Islet precursor cell (in vitro differentiated cells): ENCODE data around the gene ZMYND10.
"Not testable (repeated sequence)": the region's sequence is repeated elsewhere in the genome, so short reads cannot be mapped to it uniquely, and the experiment has no call there.

ENCODE experiments used
- DNase-seq: peaks from one replicate; pipeline ENCODE4 v3.0.0-alpha.2; 2018

The ZMYND10 gene

DNA sequence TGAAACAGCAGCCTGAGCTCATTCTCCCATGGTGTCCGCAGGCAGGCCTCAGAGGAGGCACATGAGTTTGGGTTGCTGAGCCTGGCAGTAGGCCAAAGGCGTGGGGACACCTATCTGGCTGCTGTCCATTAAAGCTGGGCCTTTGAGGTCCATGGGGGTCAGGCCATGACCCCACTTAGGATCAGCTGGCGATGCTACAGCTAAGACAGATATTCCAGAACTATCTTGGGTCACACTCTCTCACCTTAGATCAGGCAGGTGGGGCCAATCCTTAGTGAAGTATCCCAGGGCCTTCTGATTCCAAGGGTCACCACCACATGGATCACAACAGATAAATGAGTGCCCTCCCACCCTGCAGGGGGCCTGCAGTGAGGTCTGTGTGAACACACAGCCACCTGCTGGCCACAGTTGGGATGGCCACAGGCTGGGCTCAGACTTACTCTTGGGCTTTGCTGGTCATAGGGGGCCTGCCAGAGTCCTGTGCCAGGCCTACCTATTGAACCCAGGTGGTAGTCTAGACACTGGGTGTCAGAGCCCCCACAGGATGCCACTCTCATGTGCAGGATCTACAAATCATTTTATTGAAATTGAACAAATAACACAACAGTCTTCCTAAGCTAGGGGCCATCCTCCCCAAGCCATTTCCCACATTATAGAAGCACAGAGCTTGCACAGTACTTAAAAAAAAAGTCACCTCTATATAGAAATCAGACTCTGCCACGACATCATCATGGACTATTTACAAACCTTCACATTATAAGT, 21.0 kb downstream of the ZMYND10 start:
- DNase-seq, result peak; percentile 89

DNA sequence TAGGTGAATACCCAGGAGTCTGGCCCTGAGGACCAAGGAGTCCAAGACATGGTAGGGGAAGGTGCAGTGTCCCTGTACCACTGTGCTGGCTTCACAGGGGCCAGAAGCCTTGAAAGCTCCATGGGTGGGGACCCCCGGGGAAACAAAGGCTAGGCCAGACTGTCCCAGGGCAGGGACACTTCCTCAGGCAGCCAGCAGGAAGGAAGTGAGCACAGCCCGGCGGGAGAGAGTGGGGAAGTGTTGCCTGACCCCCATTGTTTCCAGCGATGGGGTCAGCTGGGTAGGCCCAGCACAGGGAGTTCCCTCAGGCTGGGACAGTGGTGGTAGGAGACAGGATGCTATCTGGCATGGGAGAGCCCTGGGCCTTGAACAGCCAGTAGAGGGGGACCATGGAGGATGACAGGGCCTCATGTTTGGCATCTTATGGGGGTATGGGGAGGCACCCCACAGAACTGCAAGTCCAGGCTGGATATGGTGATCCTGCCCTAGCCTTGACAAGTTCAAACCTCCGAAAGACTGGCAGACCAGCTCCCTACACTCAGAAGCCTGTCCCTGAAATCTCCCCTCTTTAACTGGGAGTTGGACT, 21.8 kb downstream of the ZMYND10 start:
- peak; percentile 48 for DNase-seq

GRCh38 chr3:50323092-50323600, 22.4 kb downstream of the ZMYND10 start:
- peak; percentile 50 for DNase-seq

GRCh38 chr3:50322386-50323091, 23.0 kb downstream of the ZMYND10 start, which contains the start of gene HYAL2:
TSS of gene HYAL2 (minus strand) at chr3:50322745. CDS start at chr3:50320489, 2,256 bp downstream.
- DNase-seq, result no peak

GRCh38 chr3:50322115-50322385, 23.5 kb downstream of the ZMYND10 start:
- no peak for DNase-seq

- peak; percentile 94 for DNase-seq
Measured at GRCh38 chr3:50321336-50322114, 24.0 kb downstream of the ZMYND10 start.

DNA sequence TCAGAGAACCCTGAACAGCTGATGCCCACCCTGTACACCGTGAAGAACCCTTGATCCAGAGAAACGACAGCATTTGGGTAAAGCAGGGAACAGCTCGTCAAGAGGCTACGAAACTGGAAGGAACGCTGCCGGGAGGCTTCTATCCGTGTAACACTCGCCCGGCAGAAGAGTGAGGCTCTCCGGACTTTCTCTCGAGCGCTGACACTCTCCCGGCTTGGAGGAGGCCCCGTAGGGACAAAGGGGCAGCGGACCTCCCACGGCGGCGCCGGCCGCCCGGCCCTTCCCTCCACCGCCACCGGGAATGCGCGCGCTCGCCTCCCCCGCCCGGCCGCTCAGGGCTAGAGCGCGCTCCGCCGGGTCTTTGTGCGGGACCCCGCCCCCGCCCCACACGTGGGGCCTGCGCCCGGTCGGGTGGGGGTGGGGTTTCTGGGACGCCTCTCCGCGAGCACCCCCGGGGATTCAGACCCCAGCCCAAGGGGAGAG, 24.6 kb downstream of the ZMYND10 start:
- DNase-seq, result peak; percentile 85

GRCh38 chr3:50319894-50320625, 25.5 kb downstream of the ZMYND10 start:
- DNase-seq, result no peak

DNA sequence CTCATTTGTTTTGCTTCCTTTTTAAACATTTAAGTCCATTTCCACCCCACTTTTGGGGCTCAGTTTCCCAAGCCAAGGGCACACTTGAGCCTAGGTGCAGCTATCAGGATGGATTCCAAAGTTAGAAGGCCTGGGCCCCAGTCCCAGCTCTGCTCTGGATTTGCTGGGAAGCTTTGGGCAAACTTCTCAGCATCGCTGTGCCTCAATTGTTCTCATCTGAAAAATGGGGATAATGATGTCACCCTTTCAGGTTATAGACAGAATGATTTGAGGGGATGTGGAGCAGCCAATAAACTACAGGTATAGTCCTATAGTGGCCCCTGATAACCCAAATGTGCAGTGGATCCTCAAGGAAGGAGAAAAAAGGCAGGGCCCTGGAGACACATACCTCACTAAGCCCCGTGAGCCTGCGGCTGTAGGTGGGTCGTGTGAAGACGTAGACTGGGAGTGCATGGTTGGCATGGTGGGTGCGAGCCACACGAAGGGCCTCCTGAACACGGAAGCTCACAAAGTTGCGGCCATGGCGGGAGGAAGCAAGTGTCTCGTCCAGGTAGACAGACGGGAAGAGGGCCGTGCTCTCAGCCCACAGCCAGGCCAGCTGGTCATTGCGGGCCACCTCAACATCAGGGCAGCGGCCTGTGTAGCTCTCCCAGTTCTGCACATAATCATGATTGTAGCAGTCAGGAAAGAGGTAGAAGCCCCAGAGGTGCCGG, 26.2 kb downstream of the ZMYND10 start:
- peak; percentile 45 for DNase-seq

DNA sequence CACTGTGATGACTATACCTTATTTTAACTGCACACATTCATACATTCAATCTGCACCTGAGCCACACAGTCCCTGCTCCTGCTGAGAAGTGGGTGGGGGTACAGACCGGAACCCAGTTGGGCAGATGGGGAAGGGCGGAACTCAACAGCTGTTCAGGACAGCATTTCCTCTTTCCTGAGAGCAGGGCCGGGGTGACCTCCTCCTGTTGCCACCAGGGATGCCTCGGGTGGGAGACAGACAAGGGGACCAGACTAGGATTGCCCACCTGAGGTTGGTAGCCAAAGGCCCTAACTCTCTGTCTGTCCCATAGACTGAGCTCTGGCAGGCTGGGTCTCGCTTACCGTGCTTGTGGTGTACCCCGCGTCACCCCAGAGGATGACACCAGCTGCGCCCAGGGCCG, 26.9 kb downstream of the ZMYND10 start:
- no peak for DNase-seq

- no peak for DNase-seq
Measured at GRCh38 chr3:50318163-50318562, 27.4 kb downstream of the ZMYND10 start.

DNA sequence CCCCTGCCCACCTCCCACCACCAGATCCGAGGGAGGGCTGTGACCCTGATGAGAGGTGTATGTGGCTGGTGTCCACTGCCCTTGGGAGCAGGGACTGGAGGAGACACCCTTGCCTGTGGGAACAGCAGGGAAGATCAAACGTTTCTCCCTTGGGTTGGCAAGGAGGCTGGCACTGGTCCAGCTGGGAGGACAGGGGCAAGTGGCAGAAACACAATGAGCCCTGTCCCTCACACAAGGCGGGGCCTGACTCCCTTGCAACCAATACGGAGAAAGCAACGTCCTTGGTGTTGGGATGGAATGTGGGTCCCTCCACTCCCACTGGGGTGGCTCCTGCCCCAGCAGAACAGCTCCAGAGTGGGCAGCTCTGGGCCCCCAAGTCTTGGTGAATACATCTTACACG, 28.2 kb downstream of the ZMYND10 start:
- DNase-seq, result no peak

- DNase-seq, result peak; percentile 98
Measured at GRCh38 chr3:50316657-50317242, 28.8 kb downstream of the ZMYND10 start.

DNA sequence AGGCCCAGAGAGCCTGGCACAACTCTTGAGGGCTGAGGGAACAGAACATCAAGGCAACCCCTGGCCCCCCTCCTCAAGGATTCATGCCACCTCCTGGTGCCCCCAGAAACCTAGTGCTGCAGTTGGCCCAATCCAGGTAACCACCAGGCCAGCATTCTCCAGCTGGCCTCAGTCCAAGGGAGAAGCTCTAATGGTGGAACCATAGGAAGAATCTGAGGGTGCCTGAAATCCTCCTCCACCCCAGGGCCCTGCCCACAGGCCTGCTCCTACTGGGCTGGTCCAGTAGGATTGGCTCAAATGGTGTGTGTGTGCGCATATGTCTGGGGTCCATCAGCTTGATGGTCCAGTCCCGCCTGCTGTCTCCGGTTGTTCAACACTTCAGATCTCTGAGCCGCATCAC, 30.7 kb downstream of the ZMYND10 start:
- no peak for DNase-seq

GRCh38 chr3:50314342-50314741, 31.2 kb downstream of the ZMYND10 start:
- DNase-seq, result no peak

- DNase-seq, result not testable (repeated sequence)
Measured at GRCh38 chr3:50312041-50312440, 33.5 kb downstream of the ZMYND10 start.

GRCh38 chr3:50304601-50305000, 40.9 kb downstream of the ZMYND10 start:
- DNase-seq, result peak; percentile 38

DNA sequence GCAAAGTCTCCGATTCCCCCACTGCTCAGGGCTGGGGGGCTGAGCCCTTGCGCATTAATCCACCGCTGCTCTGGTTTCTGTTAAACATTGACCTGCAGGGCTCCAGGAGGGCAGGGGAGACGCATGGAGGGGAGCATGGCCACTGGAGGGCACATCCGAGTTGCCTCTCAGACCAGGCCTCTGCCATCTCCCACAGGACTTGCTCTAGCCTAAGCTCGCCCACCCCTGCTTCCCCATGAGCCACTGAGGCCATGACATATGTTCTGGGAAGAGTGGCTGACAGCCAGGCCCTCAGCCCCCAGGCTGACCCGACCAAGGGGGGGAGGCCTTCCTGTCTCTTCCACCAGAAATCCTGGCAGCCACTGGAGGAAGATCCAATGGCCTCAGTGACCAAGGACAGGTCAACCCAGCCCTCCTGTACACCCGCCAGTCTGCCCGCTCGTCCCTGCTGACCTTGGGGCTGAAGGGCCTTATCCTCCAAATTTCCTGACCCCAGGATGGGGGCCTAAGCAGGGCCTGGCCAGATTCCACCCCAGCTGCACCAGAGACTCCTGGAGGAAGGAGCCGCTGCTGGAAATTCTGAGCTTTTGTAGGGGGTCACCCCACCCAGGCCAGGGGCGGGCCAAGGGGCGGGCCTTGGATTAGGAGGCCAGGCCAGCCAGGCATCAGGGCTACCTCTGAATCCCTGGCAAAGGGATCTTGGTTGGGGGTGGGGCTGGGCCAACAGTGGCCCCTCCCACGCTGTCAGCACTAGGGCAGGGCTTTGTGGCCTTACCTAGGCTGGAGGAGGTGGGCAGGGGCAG, 42.3 kb downstream of the ZMYND10 start, which contains the start of gene HYAL1:
TSS of gene HYAL1 (minus strand) at position 562 of the 803 bp plus-strand sequence. CDS start 618 bp downstream, outside the sequence.
- DNase-seq, result peak; percentile 71

DNA sequence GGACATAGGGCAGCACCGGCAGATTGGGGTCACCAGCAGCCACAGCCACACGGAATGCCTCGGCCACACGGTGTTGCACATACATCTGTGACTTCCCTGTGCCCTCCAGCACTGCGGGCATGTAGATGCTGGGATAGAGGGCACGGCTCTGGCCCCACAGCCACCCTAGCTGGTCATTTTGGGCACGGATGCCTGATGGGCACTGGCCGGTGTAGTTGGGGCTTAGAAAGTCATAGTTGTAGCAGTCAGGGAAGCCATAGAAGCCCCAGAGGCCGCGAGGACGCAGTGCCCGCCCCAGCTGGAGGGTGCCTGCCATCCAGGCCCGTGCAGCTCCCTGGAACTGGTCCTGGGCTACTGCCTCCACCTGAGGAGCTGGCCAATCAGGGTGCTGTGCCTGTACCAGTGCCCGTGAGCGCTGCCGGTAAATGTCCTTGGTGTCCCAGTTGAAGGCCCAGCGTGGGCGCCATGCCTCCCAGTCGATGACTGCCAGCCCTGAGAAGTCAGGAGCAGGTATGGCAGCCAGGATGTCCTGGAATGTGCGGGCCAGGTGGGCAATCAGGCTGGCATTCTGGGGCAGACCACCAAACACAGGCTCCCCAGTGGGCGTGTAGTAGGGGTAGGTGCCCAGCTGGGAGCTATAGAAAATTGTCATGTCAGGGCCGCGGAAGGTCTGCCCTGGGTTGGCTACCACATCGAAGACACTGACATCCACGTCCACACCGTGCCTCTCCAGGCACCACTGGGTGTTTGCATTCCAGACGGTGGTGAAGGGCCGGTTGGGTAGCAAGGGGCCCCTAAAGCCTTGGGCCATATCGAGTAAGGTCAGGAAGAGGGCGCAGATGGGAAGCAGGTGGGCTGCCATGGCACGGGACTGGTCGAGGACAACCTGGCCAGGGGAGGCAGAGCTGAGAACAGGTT, 43.2 kb downstream of the ZMYND10 start:
- DNase-seq, result peak; percentile 50
